ENCODE results near the gene CATSPER3.

DNA sequence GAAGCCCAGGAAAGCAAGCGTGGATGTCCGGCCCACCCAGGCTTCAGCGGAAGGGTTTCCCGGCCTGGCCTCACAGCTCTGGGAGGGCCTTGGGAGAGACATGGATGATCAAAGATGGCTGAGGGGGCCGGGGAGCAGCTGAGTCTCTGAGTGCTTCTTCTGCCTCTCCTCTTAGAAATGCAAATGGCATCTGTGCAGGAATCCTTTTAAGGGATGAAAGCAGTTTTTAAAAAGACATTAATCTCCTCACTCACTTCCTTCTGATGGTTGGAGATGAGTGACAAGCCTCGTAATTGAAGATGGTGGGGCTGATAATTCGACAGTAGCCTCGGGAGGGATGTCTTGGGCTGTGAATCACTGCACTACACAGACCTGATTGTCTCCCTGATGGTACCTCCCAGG is 90.6 kb downstream of the CATSPER3 start:
- no peak for TF ChIP-seq CTCF (IDR thresholded peaks at IDR 0.05)
- TF ChIP-seq POLR2A (IDR thresholded peaks at IDR 0.05): no peak
